ENCODE measurements around the gene CCDC6.

The CCDC6 gene

GRCh38 chr10:59901470-59901869 lies 4.9 kb downstream of the CCDC6 start:
- no peak overlapping the region for H3K4me3 ChIP-seq (ENCODE audit: low read depth, low read length)
- DNase-seq (ENCODE audit: low read depth) = no peak
- in situ Hi-C loops (cut with HindIII; ENCODE audit: low sequenced_read_pairs) = no loop called here
- TF ChIP-seq CTCF (IDR thresholded peaks at IDR 0.05; ENCODE audit: low read depth, low read length, missing control alignments) = no peak

- no peak for TF ChIP-seq CTCF (IDR thresholded peaks at IDR 0.05; ENCODE audit: low read depth, low read length, missing control alignments)
- DNase-seq (ENCODE audit: low read depth) = no peak
- in situ Hi-C loops (cut with HindIII; ENCODE audit: low sequenced_read_pairs) = no loop called here
- no peak overlapping the region for H3K4me3 ChIP-seq (ENCODE audit: low read depth, low read length)
These were observed 6.2 kb downstream of the CCDC6 start for GRCh38 chr10:59900048-59900727.

- no peak for TF ChIP-seq CTCF (IDR thresholded peaks at IDR 0.05; ENCODE audit: low read depth, low read length, missing control alignments)
- no peak for DNase-seq (ENCODE audit: low read depth)
- in situ Hi-C loops (cut with HindIII; ENCODE audit: low sequenced_read_pairs) = no loop called here
- no peak overlapping the region for H3K4me3 ChIP-seq (ENCODE audit: low read depth, low read length)
These were observed 8.1 kb downstream of the CCDC6 start for GRCh38 chr10:59898125-59898835.

DNA sequence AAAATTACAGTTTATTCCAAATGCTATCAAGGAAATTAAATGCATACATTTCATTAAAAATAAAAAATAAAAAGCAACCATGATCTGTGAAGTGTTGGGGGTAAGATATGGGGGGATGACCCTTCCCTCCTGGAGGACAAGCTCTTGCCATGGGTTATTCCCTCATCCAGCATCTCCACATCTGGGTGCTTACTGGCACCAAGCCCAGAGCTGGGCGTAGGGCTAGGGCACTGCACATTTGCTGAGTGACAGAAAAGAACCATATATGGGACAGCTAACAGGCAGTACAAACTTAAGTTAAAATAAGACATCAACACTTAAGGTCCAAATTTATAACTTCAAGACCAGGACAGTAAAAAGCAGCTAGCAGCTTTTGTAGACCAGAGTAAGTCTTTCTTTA lies 10.2 kb downstream of the CCDC6 start:
- TF ChIP-seq CTCF (IDR thresholded peaks at IDR 0.05; ENCODE audit: low read depth, low read length, missing control alignments) = no peak
- H3K4me3 ChIP-seq (ENCODE audit: low read depth, low read length) = no peak overlapping the region
- no peak for DNase-seq (ENCODE audit: low read depth)
- in situ Hi-C loops (cut with HindIII; ENCODE audit: low sequenced_read_pairs) = no loop called here

DNA sequence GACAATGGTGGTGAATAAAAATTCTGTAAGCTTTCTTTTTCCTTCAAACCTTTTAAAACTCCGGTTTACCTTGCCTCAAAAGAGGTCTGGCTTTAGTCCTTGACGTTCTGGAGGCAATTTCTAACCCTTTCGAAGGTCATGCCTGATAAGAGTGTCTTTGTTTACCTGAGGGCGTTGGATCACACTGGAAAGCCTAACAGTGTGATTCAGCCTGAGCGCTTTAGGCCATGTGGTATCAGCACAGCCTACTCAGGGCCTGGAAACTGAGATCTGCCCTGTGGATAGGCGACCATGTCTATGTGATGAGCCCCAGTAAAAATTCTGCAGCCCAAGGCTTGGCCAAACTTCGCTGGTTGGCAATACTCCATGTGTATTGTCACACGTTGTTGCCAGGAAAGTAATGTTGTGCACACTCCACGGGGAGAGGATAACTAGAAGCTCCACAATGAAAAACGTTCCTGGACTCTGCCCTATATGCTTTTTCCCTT lies 10.7 kb downstream of the CCDC6 start:
- DNase-seq (ENCODE audit: low read depth) = no peak
- in situ Hi-C loops (cut with HindIII; ENCODE audit: low sequenced_read_pairs) = no loop called here
- no peak overlapping the region for H3K4me3 ChIP-seq (ENCODE audit: low read depth, low read length)
- TF ChIP-seq CTCF (IDR thresholded peaks at IDR 0.05; ENCODE audit: low read depth, low read length, missing control alignments) = no peak

- DNase-seq (ENCODE audit: low read depth) = peak; percentile 83
- in situ Hi-C loops (cut with HindIII; ENCODE audit: low sequenced_read_pairs) = no loop called here
These were observed 12.2 kb downstream of the CCDC6 start for GRCh38 chr10:59894114-59894513.

More at GRCh38 chr10:59894114-59894513, 12.2 kb downstream of the CCDC6 start:
- H3K4me3 ChIP-seq (ENCODE audit: low read depth, low read length) = no peak overlapping the region
- no peak for TF ChIP-seq CTCF (IDR thresholded peaks at IDR 0.05; ENCODE audit: low read depth, low read length, missing control alignments)
